ENCODE data around the gene NFKBIB.

Gene NFKBIB

GRCh38 chr19:38910488-38910887, 10.7 kb downstream of the NFKBIB start:
- peaks cover 29% of the 10 kb centered on the region for H3K36me3 ChIP-seq (ENCODE audit: insufficient read depth, insufficient read length, low read length)

DNA sequence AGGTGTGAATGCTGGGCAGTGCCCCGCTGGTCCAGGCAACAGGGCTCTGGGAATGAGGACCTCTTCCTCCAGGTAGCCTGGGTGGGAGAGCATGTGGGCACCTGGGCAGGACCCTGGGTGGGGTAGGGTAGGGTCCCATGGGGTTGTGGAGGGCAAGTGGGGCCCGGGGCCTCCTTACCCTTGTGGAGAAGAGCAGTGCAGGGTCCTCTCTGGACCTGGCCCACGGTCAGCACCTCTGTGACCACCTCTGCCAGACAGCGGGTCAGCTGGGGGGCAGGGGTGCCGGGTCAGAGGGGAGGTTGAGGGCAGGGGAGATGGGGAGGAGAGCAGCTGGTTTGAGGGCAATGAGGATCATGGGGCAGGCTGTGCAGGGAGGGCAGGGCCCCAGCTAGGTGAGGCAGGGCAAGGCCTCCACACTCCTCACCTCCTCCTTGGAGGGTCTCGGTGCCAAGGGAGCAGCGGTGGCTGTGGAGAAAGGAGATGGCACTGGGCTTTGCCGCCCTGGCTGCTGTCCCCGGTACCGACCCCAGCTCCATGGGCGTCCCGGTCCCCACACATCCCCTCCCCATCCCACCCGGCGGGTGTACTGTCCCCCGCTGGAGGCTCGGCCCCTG, 11.7 kb downstream of the NFKBIB start:
- TF ChIP-seq YY1 (IDR thresholded peaks at IDR 0.05; ENCODE audit: insufficient read depth, insufficient read length) (no peak), SUZ12 (IDR thresholded peaks at IDR 0.05; ENCODE audit: extremely low read depth, insufficient read depth, insufficient read length) (no peak), ZNF274 (IDR thresholded peaks at IDR 0.05; ENCODE audit: low read depth, low read length) (no peak)
- H3K4me3 ChIP-seq (ENCODE audit: insufficient read length, low read depth): no peak overlapping the region

More at GRCh38 chr19:38910488-38910887, 10.7 kb downstream of the NFKBIB start:
- no peak overlapping the region for H3K4me3 ChIP-seq (ENCODE audit: insufficient read length, low read depth)
- H3K9ac ChIP-seq (ENCODE audit: insufficient read length, low read depth): no peak overlapping the region
- H3K27me3 ChIP-seq (ENCODE audit: insufficient read depth, insufficient read length): no peaks in the 10 kb centered on the region
- peaks cover 6% of the 10 kb centered on the region; the same call in 1 of the 2 replicates for H3K9me3 ChIP-seq (ENCODE audit: insufficient read depth, low read length)
- TF ChIP-seq SUZ12 (IDR thresholded peaks at IDR 0.05; ENCODE audit: extremely low read depth, insufficient read depth, insufficient read length): no peak
- TF ChIP-seq YY1 (IDR thresholded peaks at IDR 0.05; ENCODE audit: insufficient read depth, insufficient read length): no peak
- TF ChIP-seq ZNF274 (IDR thresholded peaks at IDR 0.05; ENCODE audit: low read depth, low read length): no peak
- H3K4me1 ChIP-seq (ENCODE audit: insufficient read depth, insufficient read length): peaks cover 2% of the 10 kb centered on the region
- DNase-seq (ENCODE audit: low read depth, low spot score): no peak

DNA sequence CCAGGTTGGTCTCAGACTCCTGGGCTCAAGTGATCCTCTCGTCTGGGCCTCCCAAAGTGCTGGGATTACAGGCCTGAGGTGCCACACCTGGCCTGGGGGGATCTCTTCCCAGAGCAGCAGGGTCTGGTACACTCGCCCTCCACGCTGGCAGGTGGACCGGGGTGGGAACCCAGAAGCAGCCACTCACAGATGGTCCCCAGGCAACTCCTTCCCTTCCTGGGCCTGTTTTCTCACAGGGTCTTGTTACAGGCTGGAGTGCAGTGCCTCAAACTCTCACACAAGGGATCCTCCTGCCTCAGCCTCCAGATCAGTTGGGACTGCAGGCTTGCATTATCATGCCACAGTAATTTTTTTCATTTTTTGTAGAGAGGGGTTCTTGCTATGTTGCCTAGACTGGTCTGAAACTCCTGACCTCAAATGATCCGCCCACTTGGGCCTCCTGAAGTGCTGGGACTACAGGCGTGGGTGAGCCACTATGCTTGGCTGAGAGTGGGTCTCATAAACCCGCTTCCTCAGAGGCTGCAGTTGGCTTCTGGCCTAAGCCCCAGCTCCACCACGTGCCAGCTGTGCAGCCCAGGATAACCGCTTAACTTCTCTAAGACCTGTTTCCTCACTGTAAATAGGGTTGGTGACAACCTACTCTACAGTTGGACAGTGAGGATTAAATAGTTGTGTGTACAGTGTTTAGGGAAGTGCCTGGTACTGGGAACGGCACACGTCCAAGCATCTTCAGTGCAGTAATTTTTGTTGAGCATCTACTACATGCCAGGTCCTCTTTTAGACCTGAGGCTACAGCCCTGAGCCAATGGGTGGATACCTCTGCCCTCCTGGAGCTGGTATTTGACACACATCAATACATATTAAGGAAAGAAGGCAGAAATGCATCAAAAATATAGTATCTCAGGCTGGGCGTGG, 13.1 kb downstream of the NFKBIB start:
- DNase-seq (ENCODE audit: low read depth, low spot score): no peak
- TF ChIP-seq SUZ12 (IDR thresholded peaks at IDR 0.05; ENCODE audit: extremely low read depth, insufficient read depth, insufficient read length) (no peak), YY1 (IDR thresholded peaks at IDR 0.05; ENCODE audit: insufficient read depth, insufficient read length) (no peak), ZNF274 (IDR thresholded peaks at IDR 0.05; ENCODE audit: low read depth, low read length) (no peak)
- H3K9me3 ChIP-seq (ENCODE audit: insufficient read depth, low read length): no peaks in the 10 kb centered on the region
- H3K36me3 ChIP-seq (ENCODE audit: insufficient read depth, insufficient read length, low read length): peaks cover 16% of the 10 kb centered on the region
- no peaks in the 10 kb centered on the region for H3K27me3 ChIP-seq (ENCODE audit: insufficient read depth, insufficient read length)
- H3K4me1 ChIP-seq (ENCODE audit: insufficient read depth, insufficient read length): peaks cover 4% of the 10 kb centered on the region
- no peak overlapping the region for H3K4me3 ChIP-seq (ENCODE audit: insufficient read length, low read depth)
- no peak overlapping the region for H3K9ac ChIP-seq (ENCODE audit: insufficient read length, low read depth)

More for the DNA sequence above, 11.7 kb downstream of the NFKBIB start:
- Histone ChIP-seq H3K9ac (ENCODE audit: insufficient read length, low read depth) (no peak overlapping the region), H3K4me1 (ENCODE audit: insufficient read depth, insufficient read length) (peaks cover 2% of the 10 kb centered on the region), H3K27me3 (ENCODE audit: insufficient read depth, insufficient read length) (no peaks in the 10 kb centered on the region), H3K36me3 (ENCODE audit: insufficient read depth, insufficient read length, low read length) (peaks cover 29% of the 10 kb centered on the region), H3K9me3 (ENCODE audit: insufficient read depth, low read length) (peaks cover 6% of the 10 kb centered on the region; the same call in 1 of the 2 replicates)
- DNase-seq (ENCODE audit: low read depth, low spot score): no peak

- H3K9me3 ChIP-seq (ENCODE audit: insufficient read depth, low read length): no peaks in the 10 kb centered on the region
- H3K4me3 ChIP-seq (ENCODE audit: insufficient read length, low read depth): no peak overlapping the region
- no peak for DNase-seq (ENCODE audit: low read depth, low spot score)
- H3K36me3 ChIP-seq (ENCODE audit: insufficient read depth, insufficient read length, low read length): peaks cover 8% of the 10 kb centered on the region
- H3K9ac ChIP-seq (ENCODE audit: insufficient read length, low read depth): no peak overlapping the region
- no peak for TF ChIP-seq SUZ12 (IDR thresholded peaks at IDR 0.05; ENCODE audit: extremely low read depth, insufficient read depth, insufficient read length)
- TF ChIP-seq ZNF274 (IDR thresholded peaks at IDR 0.05; ENCODE audit: low read depth, low read length): no peak
- TF ChIP-seq YY1 (IDR thresholded peaks at IDR 0.05; ENCODE audit: insufficient read depth, insufficient read length): no peak
- H3K27me3 ChIP-seq (ENCODE audit: insufficient read depth, insufficient read length): no peaks in the 10 kb centered on the region
- H3K4me1 ChIP-seq (ENCODE audit: insufficient read depth, insufficient read length): peaks cover 4% of the 10 kb centered on the region
Measured at GRCh38 chr19:38913958-38914357, 14.2 kb downstream of the NFKBIB start.

- no peaks in the 10 kb centered on the region for H3K9me3 ChIP-seq (ENCODE audit: insufficient read depth, low read length)
- DNase-seq (ENCODE audit: low read depth, low spot score): no peak
- peaks cover 4% of the 10 kb centered on the region for H3K4me1 ChIP-seq (ENCODE audit: insufficient read depth, insufficient read length)
Measured at GRCh38 chr19:38915329-38916321, 15.9 kb downstream of the NFKBIB start.

GRCh38 chr19:38917516-38917915, 17.7 kb downstream of the NFKBIB start:
- H3K36me3 ChIP-seq (ENCODE audit: insufficient read depth, insufficient read length, low read length): peaks cover 27% of the 10 kb centered on the region
- TF ChIP-seq SUZ12 (IDR thresholded peaks at IDR 0.05; ENCODE audit: extremely low read depth, insufficient read depth, insufficient read length): no peak
- TF ChIP-seq ZNF274 (IDR thresholded peaks at IDR 0.05; ENCODE audit: low read depth, low read length): no peak
- no peak for TF ChIP-seq YY1 (IDR thresholded peaks at IDR 0.05; ENCODE audit: insufficient read depth, insufficient read length)
- no peaks in the 10 kb centered on the region for H3K9me3 ChIP-seq (ENCODE audit: insufficient read depth, low read length)
- no peaks in the 10 kb centered on the region for H3K27me3 ChIP-seq (ENCODE audit: insufficient read depth, insufficient read length)
- no peak for DNase-seq (ENCODE audit: low read depth, low spot score)
- H3K9ac ChIP-seq (ENCODE audit: insufficient read length, low read depth): no peak overlapping the region
- no peak overlapping the region for H3K4me3 ChIP-seq (ENCODE audit: insufficient read length, low read depth)
- peaks cover 3% of the 10 kb centered on the region for H3K4me1 ChIP-seq (ENCODE audit: insufficient read depth, insufficient read length)

More at GRCh38 chr19:38915329-38916321, 15.9 kb downstream of the NFKBIB start:
- peaks cover 13% of the 10 kb centered on the region for H3K36me3 ChIP-seq (ENCODE audit: insufficient read depth, insufficient read length, low read length)
- TF ChIP-seq ZNF274 (IDR thresholded peaks at IDR 0.05; ENCODE audit: low read depth, low read length) (no peak), SUZ12 (IDR thresholded peaks at IDR 0.05; ENCODE audit: extremely low read depth, insufficient read depth, insufficient read length) (no peak), YY1 (IDR thresholded peaks at IDR 0.05; ENCODE audit: insufficient read depth, insufficient read length) (no peak)
- no peak overlapping the region for H3K4me3 ChIP-seq (ENCODE audit: insufficient read length, low read depth)
- H3K27me3 ChIP-seq (ENCODE audit: insufficient read depth, insufficient read length): no peaks in the 10 kb centered on the region
- H3K9ac ChIP-seq (ENCODE audit: insufficient read length, low read depth): no peak overlapping the region
